Naive thymus-derived CD4-positive, alpha-beta T cell (primary cell): Measurements from ENCODE around the gene ARHGEF40. TPM values are rescaled to one million over a fixed set of nuclear protein-coding genes. Genes with fewer than 3 reads are reported as not detected.

Experiments used
- ATAC-seq: fragments of 150-1000 bp; cut with Tn5 transposase; 2 replicates; pipeline ENCODE4 v1.10.0; 2021; ENCODE audit warnings: mild to moderate bottlenecking, moderate library complexity
- CTCF ChIA-PET: fragments of 350-600 bp; sonication (Branson Sonifier 250); formaldehyde crosslinking; loops from one replicate; lab custom pipeline; 2021; ENCODE audit warnings: antibody characterized with exemption; lab: Charles Lee
- POLR2A ChIA-PET: fragments of 350-600 bp; sonication (Branson Sonifier 250); formaldehyde crosslinking; loops from one replicate; lab custom pipeline; 2021; ENCODE audit warnings: antibody characterized with exemption, inconsistent platforms; lab: Charles Lee
- DNase-seq, 9 donors: peaks; one replicate each; pipeline versions ENCODE4 v3.0.0 to v3.0.0-alpha.2; 2020 to 2022; ENCODE audit warnings: mixed read lengths in 1 of 9
- H3K27ac ChIP-seq: one replicate; pipeline ENCODE4 v1.7.0; 2013; ENCODE audit warnings: mild to moderate bottlenecking, low read depth, low read length, moderate library complexity
- H3K27me3 ChIP-seq, 2 donors: one replicate each; pipeline ENCODE4 v1.7.0; 2013; ENCODE audit warnings: low read length in 2 of 2, mild to moderate bottlenecking in 2 of 2, moderate library complexity in 2 of 2; ENCODE audit not compliant: control insufficient read depth in 2 of 2, insufficient read depth in 2 of 2
- H3K36me3 ChIP-seq, 3 experiments: 1 replicate in 2 of 3; 2 replicates in 1 of 3; pipeline ENCODE4 v1.7.0; 2013; ENCODE audit warnings: low read length in 3 of 3, mild to moderate bottlenecking in 3 of 3, moderate library complexity in 1 of 3; ENCODE audit not compliant: insufficient read depth in 3 of 3, control insufficient read depth in 2 of 3
- H3K4me1 ChIP-seq, 2 donors: one replicate each; pipeline ENCODE4 v1.7.0; 2013; ENCODE audit warnings: low read length in 2 of 2, mild to moderate bottlenecking in 2 of 2, moderate library complexity in 1 of 2; ENCODE audit not compliant: control insufficient read depth in 2 of 2, insufficient read depth in 2 of 2
- H3K4me3 ChIP-seq: 2 replicates; pipeline ENCODE4 v1.7.0; 2013; ENCODE audit warnings: mild to moderate bottlenecking, low read length
- H3K9me3 ChIP-seq, 3 experiments: 1 replicate in 2 of 3; 2 replicates in 1 of 3; pipeline ENCODE4 v1.7.0; 2013; ENCODE audit warnings: low read length in 3 of 3; ENCODE audit not compliant: control insufficient read depth in 2 of 3
- H3K27ac Mint-ChIP-seq, 9 donors: one replicate each; pipeline ENCODE4 v1.8.0; 2020 to 2022; ENCODE audit warnings: mixed read lengths in 9 of 9, mild to moderate bottlenecking in 8 of 9, moderate library complexity in 5 of 9, inconsistent platforms in 2 of 9
- H3K27me3 Mint-ChIP-seq, 5 donors: one replicate each; pipeline ENCODE4 v1.8.0; 2021 to 2022; ENCODE audit warnings: mixed read lengths in 5 of 5, mild to moderate bottlenecking in 1 of 5
- H3K36me3 Mint-ChIP-seq, 5 donors: one replicate each; pipeline ENCODE4 v1.8.0; 2020 to 2022; ENCODE audit warnings: mixed read lengths in 5 of 5, mild to moderate bottlenecking in 3 of 5, inconsistent platforms in 1 of 5
- H3K4me1 Mint-ChIP-seq, 7 donors: one replicate each; pipeline ENCODE4 v1.8.0; 2020 to 2022; ENCODE audit warnings: mixed read lengths in 7 of 7, mild to moderate bottlenecking in 3 of 7, inconsistent platforms in 1 of 7
- H3K4me3 Mint-ChIP-seq, 10 donors: one replicate each; pipeline ENCODE4 v1.8.0; 2020 to 2022; ENCODE audit warnings: mild to moderate bottlenecking in 10 of 10, mixed read lengths in 10 of 10, moderate library complexity in 6 of 10, inconsistent platforms in 2 of 10
- H3K9me3 Mint-ChIP-seq, 11 donors: one replicate each; pipeline ENCODE4 v1.8.0; 2020 to 2022; ENCODE audit warnings: mixed read lengths in 11 of 11, mild to moderate bottlenecking in 4 of 11, inconsistent platforms in 1 of 11, moderate library complexity in 1 of 11
- intact Hi-C, 2 donors: fragments of 100-400 bp; cut with micrococcal nuclease; formaldehyde crosslinking; loops; one replicate each; pipeline ENCODE4 v1.15.1; 2023
- polyA plus RNA-seq, 2 donors: library from polyadenylated mRNA; unstranded; fragments of 300-500 nt; fragmentation: Illumina TruSeq; gene quantifications; one replicate each; pipeline ENCODE4 v1.2.3, GENCODE V29; 2021
- total RNA-seq, 6 experiments: library from RNA in 5 of 6; stranded (reverse) in 5 of 6; gene quantifications; 1 replicate in 5 of 6; 2 replicates in 1 of 6; pipeline ENCODE4 v1.2.3 and lab custom pipeline; 2021 to 2026

ARHGEF40 gene
- total and polyA plus RNA-seq, 7 experiments from 2014 or later, result 0.11 to 40.5 (median 0.81) TPM; not detected in 2

GRCh38 chr14:21071225-21072030 lies 1.3 kb downstream of the ARHGEF40 start:
- Histone ChIP-seq H3K4me1 (peaks cover 21 to 29% of the 10 kb centered on the region in 2 donors), H3K9me3 (no peaks in the 10 kb centered on the region), H3K4me3 (peak overlapping the region; percentile 43), H3K27ac (no peak overlapping the region), H3K27me3 (peaks cover 20 to 36% of the 10 kb centered on the region in 2 donors), H3K36me3 (no peaks in the 10 kb centered on the region)
- peaks cover 51 to 69% (median 61%) of the 10 kb centered on the region in 5 donors for H3K27me3 Mint-ChIP-seq
- DNase-seq, result peak in 1 of 9 donors; percentile 36
- H3K27ac Mint-ChIP-seq, result peak overlapping the region in 5 of 9 donors; percentile 51 to 76 (median 54)
- ChIA-PET POLR2A (interaction anchor here (0.7 to 3.1 kb wide), 8 partner anchors 10 to 430 kb away, joined by 3 to 14 read pairs (median 4); partner anchors contain the start of gene TMEM253), CTCF (interaction anchor here (1.0 to 2.1 kb wide), 6 partner anchors 16 to 57 kb away, joined by 3 to 15 read pairs (median 6); no protein-coding TSS in a partner anchor)
- H3K36me3 Mint-ChIP-seq, result no peaks in the 10 kb centered on the region
- H3K4me3 Mint-ChIP-seq, result peak overlapping the region; percentile 69 to 90 (median 82)
- peaks cover 23 to 40% (median 35%) of the 10 kb centered on the region in 7 donors for H3K4me1 Mint-ChIP-seq
- intact Hi-C loops, result loop anchor here in 1 of 2 donors (1.0 to 5.0 kb wide), 2 partner anchors 16 to 44 kb away; partner anchors contain the start of gene NDRG2
- peak; percentile 63 for ATAC-seq
- peaks cover 0 to 1% (median 0%) of the 10 kb centered on the region in 11 donors for H3K9me3 Mint-ChIP-seq

- peaks cover 20 to 36% of the 10 kb centered on the region in 2 donors for H3K27me3 ChIP-seq
- H3K9me3 Mint-ChIP-seq, result peaks cover 0 to 1% (median 0%) of the 10 kb centered on the region in 11 donors
- ATAC-seq (no peak), DNase-seq (no peak)
- peaks cover 21 to 29% of the 10 kb centered on the region in 2 donors for H3K4me1 ChIP-seq
- no peak overlapping the region for H3K27ac ChIP-seq
- H3K4me3 Mint-ChIP-seq, result peak overlapping the region; percentile 32 to 89 (median 73)
- no peak overlapping the region for H3K4me3 ChIP-seq
- H3K27ac Mint-ChIP-seq, result peak overlapping the region in 1 of 9 donors; percentile 69
- ChIA-PET CTCF (interaction anchor here (1.0 to 2.1 kb wide), 4 partner anchors 15 to 57 kb away, joined by 3 to 15 read pairs (median 8); no protein-coding TSS in a partner anchor), POLR2A (interaction anchor here (3.1 kb wide), 1 partner anchor 32 kb away, joined by 14 read pairs; no protein-coding TSS in a partner anchor)
- H3K4me1 Mint-ChIP-seq, result peaks cover 23 to 40% (median 35%) of the 10 kb centered on the region in 7 donors
- intact Hi-C loops, result loop anchor here in 1 of 2 donors (5.0 kb wide), 1 partner anchor 45 kb away; the partner anchor contains the start of gene NDRG2
- H3K36me3 Mint-ChIP-seq, result no peaks in the 10 kb centered on the region
- H3K27me3 Mint-ChIP-seq, result peaks cover 45 to 63% (median 55%) of the 10 kb centered on the region in 5 donors
- H3K9me3 ChIP-seq, result no peaks in the 10 kb centered on the region
- H3K36me3 ChIP-seq, result no peaks in the 10 kb centered on the region
Measured at GRCh38 chr14:21072031-21072473, 1.9 kb downstream of the ARHGEF40 start.

- H3K27ac Mint-ChIP-seq, result peak overlapping the region in 1 of 9 donors; percentile 69
- H3K27me3 ChIP-seq, result peaks cover 17 to 36% of the 10 kb centered on the region in 2 donors
- ChIA-PET CTCF (interaction anchor here (1.1 to 1.9 kb wide), 3 partner anchors 31 to 58 kb away, joined by 3 to 5 read pairs (median 3); no protein-coding TSS in a partner anchor), POLR2A (interaction anchor here (0.5 to 3.1 kb wide), 2 partner anchors 9 to 32 kb away, joined by 5 to 14 read pairs; no protein-coding TSS in a partner anchor)
- peaks cover 0 to 1% (median 0%) of the 10 kb centered on the region in 11 donors for H3K9me3 Mint-ChIP-seq
- H3K4me3 Mint-ChIP-seq, result peak overlapping the region in 4 of 10 donors; percentile 4 to 86 (median 56)
- DNase-seq (no peak), ATAC-seq (no peak)
- no peak overlapping the region for H3K27ac ChIP-seq
- peaks cover 21 to 29% of the 10 kb centered on the region in 2 donors for H3K4me1 ChIP-seq
- no peaks in the 10 kb centered on the region for H3K36me3 Mint-ChIP-seq
- H3K4me1 Mint-ChIP-seq, result peaks cover 23 to 40% (median 35%) of the 10 kb centered on the region in 7 donors
- H3K36me3 ChIP-seq, result no peaks in the 10 kb centered on the region
- peaks cover 37 to 55% (median 48%) of the 10 kb centered on the region in 5 donors for H3K27me3 Mint-ChIP-seq
- H3K9me3 ChIP-seq, result no peaks in the 10 kb centered on the region
- intact Hi-C loops, result loop anchor here in 1 of 2 donors (5.0 kb wide), 1 partner anchor 46 kb away; the partner anchor contains the start of gene NDRG2
- H3K4me3 ChIP-seq, result no peak overlapping the region
Measured at GRCh38 chr14:21072781-21073339, 2.8 kb downstream of the ARHGEF40 start.

- H3K4me1 ChIP-seq, result peaks cover 21 to 22% of the 10 kb centered on the region in 2 donors
- peaks cover 29 to 49% (median 39%) of the 10 kb centered on the region in 5 donors for H3K27me3 Mint-ChIP-seq
- peaks cover 0 to 1% (median 0%) of the 10 kb centered on the region in 11 donors for H3K9me3 Mint-ChIP-seq
- DNase-seq (no peak), ATAC-seq (no peak)
- no peaks in the 10 kb centered on the region for H3K36me3 Mint-ChIP-seq
- H3K4me3 ChIP-seq, result no peak overlapping the region
- no peak overlapping the region for H3K27ac Mint-ChIP-seq
- ChIA-PET CTCF (interaction anchor here (1.1 to 1.9 kb wide), 2 partner anchors 30 to 34 kb away, joined by 3 to 5 read pairs; no protein-coding TSS in a partner anchor), POLR2A (interaction anchor here (0.7 kb wide), 1 partner anchor 31 kb away, joined by 3 read pairs; no protein-coding TSS in a partner anchor)
- no peak overlapping the region for H3K4me3 Mint-ChIP-seq
- peaks cover 17 to 33% (median 28%) of the 10 kb centered on the region in 7 donors for H3K4me1 Mint-ChIP-seq
- H3K27ac ChIP-seq, result no peak overlapping the region
- H3K9me3 ChIP-seq, result no peaks in the 10 kb centered on the region
- intact Hi-C loops, result loop anchor here in 1 of 2 donors (5.0 kb wide), 1 partner anchor 47 kb away; the partner anchor contains the start of gene NDRG2
- H3K36me3 ChIP-seq, result no peaks in the 10 kb centered on the region
- peaks cover 14 to 28% of the 10 kb centered on the region in 2 donors for H3K27me3 ChIP-seq
Measured at GRCh38 chr14:21073921-21074320, 3.8 kb downstream of the ARHGEF40 start.

- H3K36me3 ChIP-seq, result no peaks in the 10 kb centered on the region
- H3K27me3 ChIP-seq, result peaks cover 14 to 21% of the 10 kb centered on the region in 2 donors
- peaks cover 22 to 42% (median 32%) of the 10 kb centered on the region in 5 donors for H3K27me3 Mint-ChIP-seq
- peaks cover 0 to 1% (median 0%) of the 10 kb centered on the region in 11 donors for H3K9me3 Mint-ChIP-seq
- CTCF ChIA-PET, result no interaction called here
- H3K4me3 ChIP-seq, result no peak overlapping the region
- DNase-seq (no peak), ATAC-seq (no peak)
- no peak overlapping the region for H3K27ac Mint-ChIP-seq
- H3K4me1 Mint-ChIP-seq, result peaks cover 10 to 26% (median 21%) of the 10 kb centered on the region in 7 donors
- H3K4me3 Mint-ChIP-seq, result no peak overlapping the region
- intact Hi-C loops, result loop anchor here in 1 of 2 donors (5.0 kb wide), 1 partner anchor 47 kb away; the partner anchor contains the start of gene NDRG2
- no peak overlapping the region for H3K27ac ChIP-seq
- H3K9me3 ChIP-seq, result no peaks in the 10 kb centered on the region
- POLR2A ChIA-PET, result interaction anchor here (0.7 kb wide), 1 partner anchor 30 kb away, joined by 3 read pairs; no protein-coding TSS in a partner anchor
- peaks cover 15 to 17% of the 10 kb centered on the region in 2 donors for H3K4me1 ChIP-seq
- no peaks in the 10 kb centered on the region for H3K36me3 Mint-ChIP-seq
Measured at GRCh38 chr14:21074398-21075272, 4.5 kb downstream of the ARHGEF40 start.
